Osteoblast (primary cell): ENCODE measurements around the gene PHACTR1. TPM values are rescaled to one million over a fixed set of nuclear protein-coding genes. Genes with fewer than 3 reads are reported as not detected.

Experiments used
- DNase-seq: peaks from one replicate; pipeline ENCODE4 v3.0.0; 2011; ENCODE audit warnings: low spot score, mixed read lengths; ENCODE audit not compliant: insufficient read length; ENCODE audit errors: missing footprints
- H2AFZ ChIP-seq: 2 replicates; pipeline ENCODE4 v1.6.0; 2011; ENCODE audit warnings: mild to moderate bottlenecking, low read length
- H3K27ac ChIP-seq: 2 replicates; pipeline ENCODE4 v1.5.1; 2011; ENCODE audit warnings: mild to moderate bottlenecking, low read depth, low read length, moderate library complexity
- H3K27me3 ChIP-seq: 2 replicates; pipeline ENCODE4 v1.6.0; 2012; ENCODE audit warnings: mild to moderate bottlenecking, control low read depth, inconsistent platforms, low read length, moderate library complexity; ENCODE audit not compliant: insufficient read depth
- H3K36me3 ChIP-seq: 2 replicates; pipeline ENCODE4 v1.5.1; 2011; ENCODE audit warnings: mild to moderate bottlenecking, low read length, control low read depth, moderate library complexity; ENCODE audit not compliant: insufficient read depth
- H3K4me1 ChIP-seq: 2 replicates; pipeline ENCODE4 v1.5.1; 2011; ENCODE audit warnings: mild to moderate bottlenecking, low read length, control low read depth, moderate library complexity; ENCODE audit not compliant: insufficient read depth
- H3K4me2 ChIP-seq: 2 replicates; pipeline ENCODE4 v1.6.0; 2011; ENCODE audit warnings: mild to moderate bottlenecking, low read length; ENCODE audit not compliant: insufficient read depth
- H3K4me3 ChIP-seq: fragments of 200-600 bp; sonication (generic); 3 replicates; pipeline ENCODE4 v1.5.1; 2012; ENCODE audit warnings: mild to moderate bottlenecking, low read length, inconsistent platforms; ENCODE audit not compliant: insufficient read depth
- H3K79me2 ChIP-seq: 2 replicates; pipeline ENCODE4 v1.6.0; 2012; ENCODE audit warnings: mild to moderate bottlenecking, low read length, control low read depth, inconsistent platforms; ENCODE audit not compliant: insufficient read depth
- H3K9me3 ChIP-seq: 2 replicates; pipeline ENCODE4 v1.5.1; 2011; ENCODE audit warnings: low read depth, low read length, control low read depth
- H4K20me1 ChIP-seq: 2 replicates; pipeline ENCODE4 v1.6.0; 2012; ENCODE audit warnings: mild to moderate bottlenecking, low read length, control low read depth; ENCODE audit not compliant: insufficient read depth
- CTCF ChIP-seq: IDR thresholded peaks from 2 replicates; pipeline ENCODE4 v1.5.1; 2011; ENCODE audit warnings: mild to moderate bottlenecking, low read depth, low read length, moderate library complexity; ENCODE audit errors: extremely low read depth
- total RNA-seq: library from RNA; depleted of rRNA; stranded (reverse); fragments of >200 nt; gene quantifications from 2 replicates; pipeline ENCODE4 v1.2.3, GENCODE V29; 2012

PHACTR1 gene
- total RNA-seq, 1 donor: 0.36 TPM

DNA sequence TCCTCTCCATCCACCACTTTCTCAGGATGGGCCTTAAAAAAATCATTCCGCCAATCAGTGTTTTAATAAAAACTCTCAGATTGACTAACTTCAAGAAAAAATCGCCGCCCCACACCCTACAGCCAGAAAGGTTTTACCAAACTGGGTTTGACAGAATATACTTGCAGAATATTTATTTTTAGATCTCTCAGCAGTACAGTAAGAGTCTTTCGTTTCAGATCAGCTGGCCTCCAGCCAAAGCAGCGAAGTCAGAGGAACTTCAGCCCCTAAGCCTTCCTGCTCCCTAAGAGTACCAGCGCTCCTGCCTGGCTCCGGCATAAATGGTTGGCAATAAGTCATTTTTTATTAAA, 587.1 kb downstream of the PHACTR1 start:
- no peaks in the 10 kb centered on the region for H3K9me3 ChIP-seq
- peak overlapping the region; percentile 91 for H3K27ac ChIP-seq
- H2AFZ ChIP-seq: no peak overlapping the region
- H3K27me3 ChIP-seq: no peaks in the 10 kb centered on the region
- H3K4me2 ChIP-seq: peak overlapping the region; percentile 59
- H3K79me2 ChIP-seq: no peaks in the 10 kb centered on the region
- H4K20me1 ChIP-seq: no peaks in the 10 kb centered on the region
- H3K4me1 ChIP-seq: peaks cover 35% of the 10 kb centered on the region
- DNase-seq: peak; percentile 51
- TF ChIP-seq CTCF: no peak
- no peak overlapping the region for H3K4me3 ChIP-seq
- peaks cover 17% of the 10 kb centered on the region for H3K36me3 ChIP-seq

DNA sequence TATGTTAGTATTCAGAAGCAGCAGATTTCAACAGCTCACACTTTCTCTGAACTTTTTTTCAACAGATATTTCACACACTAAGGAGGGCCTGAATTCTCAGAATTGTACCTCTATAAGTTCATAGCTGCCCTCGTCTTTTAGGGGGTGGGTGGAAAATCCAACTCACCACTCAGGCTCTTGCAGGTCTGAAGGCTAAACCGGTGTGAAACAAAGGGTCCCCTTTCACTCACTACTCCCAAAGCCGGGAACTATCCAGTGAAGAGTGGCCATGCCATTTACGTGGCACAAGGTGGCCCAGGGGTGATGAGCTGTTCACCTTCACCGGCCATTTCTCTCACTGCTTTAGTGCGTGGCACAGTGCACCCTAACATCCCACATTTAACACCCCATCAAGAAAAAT, 587.5 kb downstream of the PHACTR1 start:
- H4K20me1 ChIP-seq: no peaks in the 10 kb centered on the region
- no peak overlapping the region for H3K4me2 ChIP-seq
- H3K27me3 ChIP-seq: no peaks in the 10 kb centered on the region
- no peak overlapping the region for H2AFZ ChIP-seq
- H3K79me2 ChIP-seq: no peaks in the 10 kb centered on the region
- H3K27ac ChIP-seq: peak overlapping the region; percentile 91
- DNase-seq: no peak
- no peaks in the 10 kb centered on the region for H3K9me3 ChIP-seq
- peaks cover 17% of the 10 kb centered on the region for H3K36me3 ChIP-seq
- TF ChIP-seq CTCF: no peak
- H3K4me1 ChIP-seq: peaks cover 35% of the 10 kb centered on the region
- no peak overlapping the region for H3K4me3 ChIP-seq

GRCh38 chr6:13304580-13305260, 588.2 kb downstream of the PHACTR1 start:
- Histone ChIP-seq H3K27ac (peak overlapping the region; percentile 91), H3K4me2 (no peak overlapping the region)
- no peak for DNase-seq

GRCh38 chr6:13305288-13305687, 588.7 kb downstream of the PHACTR1 start:
- H4K20me1 ChIP-seq: no peaks in the 10 kb centered on the region
- H3K4me3 ChIP-seq: no peak overlapping the region
- H3K4me2 ChIP-seq: no peak overlapping the region
- no peak for TF ChIP-seq CTCF
- H3K79me2 ChIP-seq: no peaks in the 10 kb centered on the region
- peaks cover 35% of the 10 kb centered on the region for H3K4me1 ChIP-seq
- no peaks in the 10 kb centered on the region for H3K9me3 ChIP-seq
- peaks cover 17% of the 10 kb centered on the region for H3K36me3 ChIP-seq
- no peak for DNase-seq
- no peak overlapping the region for H3K27ac ChIP-seq
- no peaks in the 10 kb centered on the region for H3K27me3 ChIP-seq
- no peak overlapping the region for H2AFZ ChIP-seq

More at GRCh38 chr6:13304580-13305260, 588.2 kb downstream of the PHACTR1 start:
- Histone ChIP-seq H3K4me3 (no peak overlapping the region), H3K4me1 (peaks cover 35% of the 10 kb centered on the region), H3K79me2 (no peaks in the 10 kb centered on the region), H4K20me1 (no peaks in the 10 kb centered on the region), H3K9me3 (no peaks in the 10 kb centered on the region), H2AFZ (no peak overlapping the region), H3K27me3 (no peaks in the 10 kb centered on the region), H3K36me3 (peaks cover 17% of the 10 kb centered on the region)
- TF ChIP-seq CTCF: no peak
